ENCODE data around the gene MTARC2. TPM values are rescaled to one million over a fixed set of nuclear protein-coding genes. Genes with fewer than 3 reads are reported as not detected.

The MTARC2 gene
- total RNA-seq (2014; rRNA removed; shearing (Covaris generic)), result 5.4 and 5.6 TPM in 2 replicates

GRCh38 chr1:220748089-220748934 is at the start of gene MTARC2:
MTARC2 (plus strand) TSS chr1:220748322; CDS start chr1:220748532, 210 bp downstream.
- no peaks in the 10 kb centered on the region for H3K36me3 ChIP-seq
- H3K27me3 ChIP-seq, result no peaks in the 10 kb centered on the region
- peaks cover 11% of the 10 kb centered on the region; the same call in 1 of the 2 replicates for H3K4me1 ChIP-seq
- H3K27ac ChIP-seq, result peak within 1 kb of the TSS; percentile 75
- DNase-seq, result peak; percentile 90 to 93
- H3K4me3 ChIP-seq, result peak within 1 kb of the TSS; percentile 81
- no peaks in the 10 kb centered on the region for H3K9me3 ChIP-seq (replicated peaks)

- no peak overlapping the region for H3K4me3 ChIP-seq
- no peak for DNase-seq
- peaks cover 25% of the 10 kb centered on the region for H3K4me1 ChIP-seq
- H3K36me3 ChIP-seq, result no peaks in the 10 kb centered on the region
- H3K9me3 ChIP-seq (replicated peaks), result no peaks in the 10 kb centered on the region
- no peak overlapping the region for H3K27ac ChIP-seq
- no peaks in the 10 kb centered on the region for H3K27me3 ChIP-seq
Measured at GRCh38 chr1:220698607-220699016, 49.5 kb upstream of the MTARC2 start.

GRCh38 chr1:220699044-220699443 is 49.1 kb upstream of the MTARC2 start:
- no peaks in the 10 kb centered on the region for H3K36me3 ChIP-seq
- peaks cover 25% of the 10 kb centered on the region for H3K4me1 ChIP-seq
- no peak overlapping the region for H3K4me3 ChIP-seq
- DNase-seq, result peak; percentile 30 to 55
- no peaks in the 10 kb centered on the region for H3K27me3 ChIP-seq
- no peak overlapping the region for H3K27ac ChIP-seq
- no peaks in the 10 kb centered on the region for H3K9me3 ChIP-seq (replicated peaks)

- DNase-seq, result peak in 1 of 2 experiments; percentile 65
- Histone ChIP-seq H3K4me3 (no peak overlapping the region), H3K36me3 (no peaks in the 10 kb centered on the region), H3K27ac (no peak overlapping the region), H3K27me3 (no peaks in the 10 kb centered on the region), H3K9me3 (replicated peaks) (no peaks in the 10 kb centered on the region), H3K4me1 (peaks cover 25% of the 10 kb centered on the region)
Measured at GRCh38 chr1:220700556-220701179, 47.5 kb upstream of the MTARC2 start.

DNA sequence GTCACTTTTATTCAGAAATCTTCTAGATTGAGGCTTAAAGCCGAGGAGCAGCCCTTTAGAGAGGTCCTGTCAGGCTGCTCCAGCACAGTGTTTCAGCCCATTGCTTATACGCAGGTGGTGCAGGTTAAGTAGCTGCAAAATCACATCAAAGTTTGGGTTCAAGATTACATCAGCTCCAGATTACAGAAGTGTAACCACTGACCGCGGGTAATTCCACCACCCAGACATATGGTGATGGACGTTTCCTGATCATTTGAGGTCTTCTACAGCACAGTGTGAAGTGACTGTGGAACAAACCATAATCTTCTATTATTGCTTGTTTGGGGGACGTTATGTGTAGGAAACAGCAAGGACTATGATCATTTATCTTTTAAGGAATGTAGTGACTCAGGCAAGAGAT is 46.1 kb upstream of the MTARC2 start:
- H3K4me1 ChIP-seq, result peaks cover 25% of the 10 kb centered on the region
- no peaks in the 10 kb centered on the region for H3K36me3 ChIP-seq
- no peaks in the 10 kb centered on the region for H3K9me3 ChIP-seq (replicated peaks)
- H3K27me3 ChIP-seq, result no peaks in the 10 kb centered on the region
- no peak overlapping the region for H3K4me3 ChIP-seq
- no peak overlapping the region for H3K27ac ChIP-seq
- DNase-seq, result no peak

- peak in 1 of 2 experiments; percentile 26 for DNase-seq
- no peak overlapping the region for H3K27ac ChIP-seq
- no peaks in the 10 kb centered on the region for H3K36me3 ChIP-seq
- H3K9me3 ChIP-seq (replicated peaks), result no peaks in the 10 kb centered on the region
- peaks cover 25% of the 10 kb centered on the region for H3K4me1 ChIP-seq
- H3K27me3 ChIP-seq, result no peaks in the 10 kb centered on the region
- no peak overlapping the region for H3K4me3 ChIP-seq
Measured at GRCh38 chr1:220702733-220703270, 45.3 kb upstream of the MTARC2 start.

DNA sequence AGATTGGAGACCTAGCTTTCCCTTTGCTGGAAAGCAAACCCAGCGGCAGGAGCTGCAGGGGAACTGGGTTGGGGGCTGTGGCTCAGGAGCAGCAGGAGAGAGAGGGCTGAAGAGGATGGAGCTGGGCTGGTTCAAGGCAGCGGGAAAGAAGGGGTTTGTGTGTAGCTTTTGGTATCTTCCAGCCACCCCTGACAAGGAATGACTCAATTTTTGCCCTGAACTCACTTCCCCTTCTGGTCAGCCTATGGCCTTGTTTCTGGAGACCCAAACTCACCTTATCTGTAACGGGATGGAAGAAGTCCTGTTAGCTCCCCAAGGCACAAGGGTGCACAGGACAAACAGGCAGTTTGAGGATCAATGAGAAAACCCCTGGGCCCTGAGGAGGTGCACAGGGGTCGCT is 44.8 kb upstream of the MTARC2 start:
- Histone ChIP-seq H3K9me3 (replicated peaks) (no peaks in the 10 kb centered on the region), H3K27me3 (no peaks in the 10 kb centered on the region), H3K27ac (no peak overlapping the region), H3K36me3 (no peaks in the 10 kb centered on the region), H3K4me3 (no peak overlapping the region), H3K4me1 (peaks cover 25% of the 10 kb centered on the region)
- DNase-seq, result no peak

DNA sequence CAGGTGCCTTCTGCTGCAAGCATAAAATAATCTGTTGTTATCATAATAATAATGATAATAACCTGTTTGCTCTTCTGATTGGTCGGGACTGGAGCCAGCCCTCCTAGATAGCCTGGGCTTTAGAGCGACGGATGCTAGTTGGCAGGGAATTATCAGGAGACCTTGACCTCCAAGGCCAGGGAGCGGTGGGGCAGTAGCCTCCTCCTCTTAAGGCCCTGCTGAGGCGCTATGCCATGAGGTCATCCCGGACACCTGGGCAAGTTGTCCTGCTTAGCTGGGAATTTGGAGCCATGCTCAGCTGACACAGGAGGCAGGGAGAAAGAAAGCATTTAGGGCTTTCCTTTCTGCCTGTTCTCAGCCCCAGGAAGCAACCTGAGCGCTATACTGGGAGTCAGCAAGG is 42.3 kb upstream of the MTARC2 start:
- no peaks in the 10 kb centered on the region for H3K27me3 ChIP-seq
- DNase-seq, result no peak
- H3K36me3 ChIP-seq, result no peaks in the 10 kb centered on the region
- no peak overlapping the region for H3K4me3 ChIP-seq
- H3K27ac ChIP-seq, result no peak overlapping the region
- H3K4me1 ChIP-seq, result peaks cover 7% of the 10 kb centered on the region
- H3K9me3 ChIP-seq (replicated peaks), result no peaks in the 10 kb centered on the region

GRCh38 chr1:220706480-220706879 is 41.6 kb upstream of the MTARC2 start:
- H3K36me3 ChIP-seq, result no peaks in the 10 kb centered on the region
- peaks cover 6% of the 10 kb centered on the region; the same call in 1 of the 2 replicates for H3K4me1 ChIP-seq
- no peak overlapping the region for H3K4me3 ChIP-seq
- no peak overlapping the region for H3K27ac ChIP-seq
- no peaks in the 10 kb centered on the region for H3K27me3 ChIP-seq
- H3K9me3 ChIP-seq (replicated peaks), result no peaks in the 10 kb centered on the region
- no peak for DNase-seq

GRCh38 chr1:220707160-220707559 is 41.0 kb upstream of the MTARC2 start:
- H3K27me3 ChIP-seq, result no peaks in the 10 kb centered on the region
- H3K4me3 ChIP-seq, result no peak overlapping the region
- H3K36me3 ChIP-seq, result no peaks in the 10 kb centered on the region
- H3K9me3 ChIP-seq (replicated peaks), result no peaks in the 10 kb centered on the region
- H3K27ac ChIP-seq, result no peak overlapping the region
- peaks cover 7% of the 10 kb centered on the region; the same call in 1 of the 2 replicates for H3K4me1 ChIP-seq
- no peak for DNase-seq

DNA sequence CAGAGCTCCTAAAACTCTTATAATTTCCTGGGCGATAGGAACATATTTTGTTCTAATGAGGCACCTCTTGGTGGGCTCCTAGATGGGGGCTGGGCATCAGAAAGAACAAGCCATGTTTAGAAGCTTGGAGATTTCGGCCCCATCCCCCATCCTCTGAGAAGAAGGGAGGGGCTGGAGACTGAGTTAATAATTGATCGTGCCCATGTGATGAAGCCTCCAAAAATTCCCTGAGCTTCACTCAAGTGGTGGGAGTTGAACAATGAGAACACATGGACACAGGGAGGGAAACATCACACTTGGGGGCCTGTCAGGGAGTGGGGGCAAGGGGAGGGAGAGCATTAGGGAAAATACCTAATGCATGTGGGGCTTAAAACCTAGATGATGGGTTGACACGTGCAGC is 39.9 kb upstream of the MTARC2 start:
- no peaks in the 10 kb centered on the region for H3K27me3 ChIP-seq
- H3K36me3 ChIP-seq, result no peaks in the 10 kb centered on the region
- no peak overlapping the region for H3K4me3 ChIP-seq
- H3K4me1 ChIP-seq, result peaks cover 4% of the 10 kb centered on the region; the same call in 1 of the 2 replicates
- no peak overlapping the region for H3K27ac ChIP-seq
- DNase-seq, result no peak
- H3K9me3 ChIP-seq (replicated peaks), result no peaks in the 10 kb centered on the region

GRCh38 chr1:220708936-220709801 is 39.0 kb upstream of the MTARC2 start:
- H3K4me3 ChIP-seq, result no peak overlapping the region
- no peaks in the 10 kb centered on the region for H3K36me3 ChIP-seq
- no peaks in the 10 kb centered on the region for H3K27me3 ChIP-seq
- no peak for DNase-seq
- H3K9me3 ChIP-seq (replicated peaks), result no peaks in the 10 kb centered on the region
- no peak overlapping the region for H3K27ac ChIP-seq
- H3K4me1 ChIP-seq, result peaks cover 4% of the 10 kb centered on the region; the same call in 1 of the 2 replicates

GRCh38 chr1:220710333-220710732 is 37.8 kb upstream of the MTARC2 start:
- DNase-seq, result no peak
- Histone ChIP-seq H3K4me3 (no peak overlapping the region), H3K36me3 (no peaks in the 10 kb centered on the region), H3K27me3 (no peaks in the 10 kb centered on the region), H3K9me3 (replicated peaks) (no peaks in the 10 kb centered on the region), H3K4me1 (peaks cover 4% of the 10 kb centered on the region; the same call in 1 of the 2 replicates), H3K27ac (no peak overlapping the region)

GRCh38 chr1:220711056-220711809 is 36.9 kb upstream of the MTARC2 start:
- DNase-seq, result peak in 1 of 2 experiments; percentile 11
- H3K27ac ChIP-seq, result no peak overlapping the region
- H3K27me3 ChIP-seq, result no peaks in the 10 kb centered on the region
- peaks cover 3% of the 10 kb centered on the region; the same call in 1 of the 2 replicates for H3K9me3 ChIP-seq (replicated peaks)
- H3K36me3 ChIP-seq, result no peaks in the 10 kb centered on the region
- peaks cover 4% of the 10 kb centered on the region; the same call in 1 of the 2 replicates for H3K4me1 ChIP-seq
- no peak overlapping the region for H3K4me3 ChIP-seq
